ENCODE data around the gene DPP3.

The DPP3 gene

DNA sequence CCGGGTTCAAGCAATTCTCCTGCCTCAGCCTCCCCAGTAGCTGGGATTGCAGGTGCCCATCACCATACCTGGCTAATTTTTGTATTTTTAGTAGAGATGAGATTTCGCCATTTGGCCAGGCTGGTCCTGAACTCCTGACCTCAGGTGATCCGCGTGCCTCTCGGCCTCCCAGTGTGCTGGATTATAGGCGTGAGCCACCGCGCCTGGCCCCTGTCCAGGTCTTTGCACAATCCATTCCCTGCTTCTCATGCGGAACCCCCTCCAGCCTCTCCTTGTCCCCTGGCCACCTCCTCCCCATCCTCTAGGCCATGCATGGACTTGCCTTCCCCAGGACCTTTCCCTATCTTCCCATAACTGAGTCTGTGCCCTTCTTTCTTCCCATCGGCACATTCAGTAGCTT, 8.7 kb downstream of the DPP3 start:
- DNase-seq, result no peak

DNA sequence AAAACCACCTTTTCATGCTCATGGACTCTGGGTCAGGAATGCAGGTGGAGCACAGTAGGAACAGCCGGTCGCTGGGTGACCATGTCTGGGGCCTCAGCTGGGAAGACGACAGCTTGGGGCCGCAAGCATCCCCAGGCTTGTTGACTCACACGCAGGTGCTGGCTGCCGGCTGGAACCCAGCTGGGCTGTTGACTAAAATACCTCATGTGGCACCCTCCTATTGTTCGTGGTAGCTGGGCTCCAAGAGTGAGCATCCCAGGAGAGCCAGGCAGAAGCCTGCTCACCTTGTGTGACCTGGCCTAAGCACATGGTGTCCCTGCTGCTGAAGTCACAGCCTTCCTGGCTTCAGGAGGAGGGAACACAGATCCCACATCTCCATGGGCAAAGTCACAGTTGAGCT, 9.4 kb downstream of the DPP3 start:
- no peak for DNase-seq

DNA sequence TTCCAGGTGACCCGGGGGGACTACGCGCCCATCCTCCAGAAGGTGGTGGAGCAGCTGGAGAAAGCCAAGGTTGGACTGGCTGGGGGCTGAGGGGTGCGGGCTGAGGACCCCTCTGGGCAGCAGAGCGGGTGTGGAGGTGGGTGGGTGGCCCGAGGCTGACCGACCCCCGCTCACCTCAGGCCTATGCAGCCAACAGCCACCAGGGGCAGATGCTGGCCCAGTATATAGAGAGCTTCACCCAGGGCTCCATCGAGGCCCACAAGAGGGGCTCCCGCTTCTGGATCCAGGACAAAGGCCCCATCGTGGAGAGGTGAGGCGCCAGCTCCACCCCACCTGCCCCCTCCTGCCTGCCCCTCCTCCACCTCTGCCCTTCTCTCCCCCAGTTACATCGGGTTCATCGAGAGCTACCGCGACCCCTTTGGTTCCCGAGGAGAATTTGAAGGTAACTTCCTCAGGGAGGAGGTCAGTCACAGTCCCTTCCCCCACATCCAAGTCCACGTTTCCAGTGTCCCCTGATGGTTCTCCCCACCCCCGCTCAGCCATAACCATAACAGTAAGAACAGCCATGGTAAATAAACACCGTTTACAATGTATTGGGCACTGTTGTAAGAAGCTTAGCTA, 11.2 kb downstream of the DPP3 start:
- DNase-seq, result no peak

DNA sequence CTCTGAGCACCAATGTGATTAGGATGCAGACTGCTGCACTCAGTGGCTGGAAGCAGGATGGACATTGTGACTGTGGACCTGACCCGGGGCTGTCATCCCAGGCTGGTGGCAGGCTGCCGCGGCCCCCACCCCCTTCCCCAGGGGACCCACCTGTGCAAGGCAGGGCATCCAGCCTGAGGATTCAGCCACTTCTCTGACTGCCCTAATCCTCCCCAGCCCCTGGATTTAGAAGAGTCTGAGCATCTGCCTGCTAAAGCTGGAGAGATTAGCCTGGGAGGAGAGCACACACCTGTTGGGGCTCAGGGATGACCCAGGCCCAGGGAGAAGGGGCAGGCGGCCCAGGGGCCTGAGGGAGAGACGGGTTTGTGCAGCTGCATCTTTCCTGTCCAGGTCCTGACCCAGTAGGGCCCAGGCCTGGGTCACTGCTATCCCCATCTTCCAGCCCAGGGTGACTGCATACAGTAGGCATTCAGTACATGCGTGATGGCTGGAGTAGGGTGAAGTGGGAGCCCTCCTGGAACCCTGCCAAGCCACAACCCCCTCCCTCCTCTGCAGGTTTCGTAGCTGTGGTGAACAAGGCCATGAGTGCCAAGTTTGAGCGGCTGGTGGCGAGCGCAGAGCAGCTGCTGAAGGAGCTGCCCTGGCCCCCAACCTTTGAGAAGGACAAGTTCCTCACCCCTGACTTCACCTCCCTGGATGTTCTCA, 12.1 kb downstream of the DPP3 start:
- DNase-seq, result no peak

DNA sequence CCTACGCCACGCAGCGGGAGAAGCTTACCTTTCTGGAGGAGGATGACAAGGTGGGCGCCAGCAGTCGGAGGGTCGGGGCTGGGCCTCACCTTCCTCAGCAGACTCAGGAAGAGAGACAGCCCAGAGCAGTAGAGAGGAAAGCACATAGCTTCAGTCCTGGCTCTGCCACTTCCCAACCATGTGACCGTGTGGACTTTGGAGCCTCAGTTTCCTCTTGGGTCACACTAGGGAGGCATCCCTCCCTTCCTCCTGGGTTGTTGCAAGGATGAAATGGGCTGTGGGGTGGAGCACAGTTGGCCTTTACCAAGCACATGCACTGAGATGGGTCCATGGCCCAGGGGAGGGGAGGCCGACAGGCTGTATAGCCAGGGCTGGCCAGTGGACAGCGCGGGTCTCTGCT, 12.9 kb downstream of the DPP3 start:
- no peak for DNase-seq

DNA sequence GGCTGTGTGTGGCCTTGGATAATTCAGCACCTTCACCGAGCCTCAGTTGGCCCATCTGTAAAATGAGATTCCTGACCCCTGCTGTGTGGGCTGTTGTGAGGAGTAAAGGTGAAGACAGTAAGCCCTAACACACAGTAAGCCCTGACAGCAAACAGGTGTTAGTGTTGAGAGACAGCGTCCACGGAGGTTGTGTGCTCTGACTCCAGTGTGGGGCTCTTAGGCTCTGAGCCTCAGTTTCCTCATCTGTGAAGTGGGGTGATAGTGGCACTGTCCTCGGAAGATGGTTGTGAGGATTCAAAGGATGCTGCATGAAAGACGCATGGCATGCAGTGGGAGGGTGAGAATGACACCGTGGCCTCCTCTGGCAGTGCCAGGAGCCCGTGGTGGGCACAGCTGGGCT, 14.2 kb downstream of the DPP3 start:
- DNase-seq, result no peak

DNA sequence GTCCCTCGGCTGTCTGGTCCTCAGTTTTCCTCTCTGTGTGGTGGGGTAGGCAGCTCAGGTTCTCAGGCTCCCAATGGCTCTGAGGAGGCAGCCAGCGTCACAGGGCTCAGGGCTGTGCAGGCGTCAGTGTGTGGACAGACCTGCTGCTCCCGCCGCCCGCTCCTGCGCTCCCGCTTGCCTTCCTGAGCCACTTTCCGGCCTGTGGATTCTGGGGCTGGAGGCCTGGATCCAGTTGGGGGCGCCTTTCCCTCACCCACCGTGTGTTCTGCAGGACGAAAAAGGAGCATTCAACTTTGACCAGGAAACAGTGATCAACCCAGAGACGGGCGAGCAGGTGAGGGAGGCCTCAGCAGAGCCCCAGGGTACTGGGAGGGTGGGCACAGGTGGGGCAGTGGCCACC, 14.7 kb downstream of the DPP3 start:
- no peak for DNase-seq

DNA sequence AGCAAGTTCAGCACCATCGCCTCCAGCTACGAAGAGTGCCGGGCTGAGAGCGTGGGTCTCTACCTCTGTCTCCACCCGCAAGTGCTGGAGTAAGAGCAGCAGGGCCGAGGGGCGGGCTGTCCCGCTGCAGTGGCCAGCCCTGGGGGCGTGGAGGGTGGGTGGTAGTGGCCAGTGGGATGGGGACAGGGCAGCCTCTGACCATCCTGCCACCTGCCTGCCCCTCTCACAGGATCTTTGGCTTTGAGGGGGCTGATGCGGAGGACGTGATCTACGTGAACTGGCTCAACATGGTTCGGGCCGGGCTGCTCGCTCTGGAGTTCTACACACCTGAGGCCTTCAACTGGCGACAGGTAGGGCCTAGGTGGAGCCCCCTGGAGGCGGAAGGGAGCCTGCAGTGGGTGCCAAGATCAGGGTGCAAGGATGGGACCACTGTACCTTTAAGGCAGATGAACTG, 15.2 kb downstream of the DPP3 start:
- DNase-seq, result no peak

DNA sequence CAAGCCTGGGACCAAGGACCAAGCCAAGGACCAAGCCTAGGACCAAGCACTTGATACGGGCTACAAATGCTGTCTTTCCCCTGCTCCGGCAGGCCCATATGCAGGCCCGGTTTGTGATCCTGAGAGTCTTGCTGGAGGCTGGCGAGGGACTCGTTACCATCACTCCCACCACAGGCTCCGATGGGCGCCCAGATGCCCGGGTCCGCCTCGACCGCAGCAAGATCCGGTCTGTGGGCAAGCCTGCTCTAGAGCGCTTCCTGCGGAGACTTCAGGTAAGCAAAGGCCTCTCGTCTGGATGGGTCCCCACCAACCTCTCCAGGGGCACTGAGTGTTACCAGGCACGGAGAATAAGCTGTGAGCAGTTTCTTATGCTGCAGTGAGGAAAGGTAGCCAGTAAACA, 17.0 kb downstream of the DPP3 start:
- DNase-seq, result no peak

DNA sequence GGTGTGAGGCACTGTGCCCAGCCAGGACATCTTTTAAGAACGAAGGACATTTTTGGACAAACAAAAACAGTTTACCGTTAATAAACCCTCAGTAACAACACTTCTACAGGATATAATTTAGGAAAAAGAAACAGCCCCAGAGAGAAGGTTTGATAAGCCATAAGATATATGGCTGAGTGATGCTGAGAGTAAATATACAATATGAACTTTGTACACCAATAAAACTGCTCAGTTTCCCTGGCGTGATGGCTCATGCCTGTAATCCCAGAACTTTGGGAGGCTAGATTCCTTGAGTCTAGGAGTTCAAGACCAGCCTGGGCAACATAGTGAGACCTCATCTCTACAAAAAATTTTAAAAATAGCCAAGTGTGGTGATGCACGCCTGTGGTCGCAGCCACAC, 18.3 kb downstream of the DPP3 start:
- DNase-seq, result no peak

DNA sequence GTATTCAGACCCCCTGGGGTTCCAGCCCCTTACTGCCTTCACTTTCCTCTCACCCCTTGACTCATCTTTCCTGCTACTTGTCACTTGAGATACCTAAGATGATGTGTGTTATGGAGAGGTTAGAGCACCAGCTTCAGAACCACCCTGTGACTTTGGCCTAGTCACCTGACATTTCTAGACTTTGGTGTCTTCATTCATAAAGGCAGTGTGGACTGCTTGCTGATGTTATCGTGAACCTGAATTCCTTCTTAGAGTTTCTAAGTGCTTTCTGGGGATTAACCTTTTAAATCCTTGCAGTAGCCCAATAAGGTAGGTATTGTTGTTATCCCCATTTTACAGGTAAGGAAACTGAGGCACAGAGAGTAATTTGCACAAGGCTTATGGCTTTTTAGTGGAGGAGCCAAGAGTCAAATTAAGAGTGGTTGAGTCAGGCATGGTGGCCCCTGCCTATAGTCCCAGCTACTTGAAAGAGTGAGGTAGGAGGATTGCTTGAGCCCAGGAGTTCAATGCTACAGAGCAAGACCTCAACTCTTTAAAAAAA, 25.1 kb downstream of the DPP3 start:
- DNase-seq, result no peak

DNA sequence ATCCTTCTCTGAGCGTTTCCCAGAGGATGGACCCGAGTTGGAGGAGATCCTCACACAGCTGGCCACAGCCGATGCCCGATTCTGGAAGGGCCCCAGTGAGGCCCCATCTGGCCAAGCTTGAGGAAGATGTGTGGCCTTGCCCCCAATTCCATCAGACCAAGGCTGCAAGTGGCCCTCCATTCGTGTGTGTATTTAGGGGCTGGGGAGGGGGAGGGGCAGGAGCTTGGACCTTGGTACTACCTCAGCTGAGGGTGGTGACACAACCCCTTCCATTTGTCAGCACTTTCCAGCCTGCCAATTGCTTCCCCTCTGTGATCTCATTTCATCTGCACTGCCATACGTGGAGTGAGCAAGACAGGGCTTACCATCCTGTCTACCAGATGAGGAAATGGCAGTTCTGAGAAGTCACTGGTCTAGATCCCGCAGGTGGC, 28.9 kb downstream of the DPP3 start:
- no peak for DNase-seq

DNA sequence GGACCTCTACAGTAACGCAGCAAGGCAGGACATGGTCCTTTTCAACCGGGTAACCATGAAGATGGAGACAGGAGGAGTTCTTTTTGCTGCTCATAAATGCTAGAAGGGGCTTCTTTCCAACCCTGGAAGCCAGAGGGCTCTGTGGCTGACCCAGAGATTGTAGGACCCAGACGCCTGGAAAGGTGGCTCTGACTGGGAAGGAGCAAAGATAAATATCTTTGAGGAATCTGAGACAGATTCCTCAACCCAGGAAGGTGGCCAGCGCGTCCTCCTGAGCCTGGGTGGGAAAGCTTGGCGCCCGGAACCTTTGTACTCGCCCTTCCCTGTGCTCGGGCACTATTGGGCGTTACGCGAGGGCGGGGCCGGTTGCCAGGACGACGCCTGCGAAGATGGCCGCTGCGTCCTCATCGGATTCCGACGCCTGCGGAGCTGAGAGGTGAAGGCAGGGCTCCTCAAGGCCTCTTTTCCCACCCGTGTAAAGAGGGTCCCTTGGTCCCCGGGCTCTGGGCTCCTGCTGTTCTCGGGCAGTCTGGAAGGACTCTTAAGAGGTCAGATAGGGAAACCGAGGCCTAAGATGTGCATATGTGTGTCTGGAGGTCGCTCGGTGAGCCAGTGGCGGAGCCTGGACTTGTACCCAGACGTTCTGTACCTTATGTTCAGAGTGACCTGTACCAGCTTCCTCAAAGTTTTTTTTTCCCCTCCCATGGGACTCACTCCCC, 30.2 kb downstream of the DPP3 start, which contains the start of gene BBS1:
Gene BBS1 (plus strand): TSS at position 365 of the 719 bp plus-strand sequence. CDS start 25 bp downstream, at position 390.
- peak; percentile 46 to 81 (median 74) for DNase-seq

DNA sequence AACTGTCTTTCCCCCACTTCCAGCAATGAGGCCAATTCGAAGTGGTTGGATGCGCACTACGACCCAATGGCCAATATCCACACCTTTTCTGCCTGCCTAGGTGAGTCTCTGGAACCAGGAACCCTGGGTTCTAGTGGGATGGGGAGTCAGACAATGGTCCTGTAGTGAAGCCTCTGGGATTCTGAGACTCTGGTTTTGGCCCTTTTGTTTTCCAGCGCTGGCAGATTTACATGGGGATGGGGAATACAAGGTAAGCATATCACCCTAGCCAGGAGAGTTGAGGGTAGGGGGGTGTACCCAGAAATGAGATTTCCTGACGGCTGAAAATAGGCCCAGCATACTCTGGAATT, 30.7 kb downstream of the DPP3 start:
- no peak for DNase-seq

DNA sequence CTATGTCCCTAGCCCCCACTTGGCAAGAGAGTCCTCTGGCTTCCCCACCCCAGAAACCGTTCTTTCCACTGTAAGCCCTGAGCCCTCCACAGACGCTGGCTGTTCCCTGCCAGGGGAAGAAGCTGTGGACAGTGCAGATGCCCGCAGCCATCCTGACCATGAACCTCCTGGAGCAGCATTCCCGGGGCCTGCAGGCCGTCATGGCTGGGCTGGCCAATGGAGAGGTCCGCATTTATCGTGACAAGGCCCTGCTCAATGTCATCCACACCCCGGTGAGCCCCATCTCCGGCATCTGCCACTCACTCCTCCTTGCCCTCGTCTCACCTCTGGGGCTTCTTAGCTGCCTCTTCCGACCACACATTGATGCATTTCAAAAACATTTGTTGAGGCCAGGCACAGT, 43.4 kb downstream of the DPP3 start:
- DNase-seq, result no peak

DNA sequence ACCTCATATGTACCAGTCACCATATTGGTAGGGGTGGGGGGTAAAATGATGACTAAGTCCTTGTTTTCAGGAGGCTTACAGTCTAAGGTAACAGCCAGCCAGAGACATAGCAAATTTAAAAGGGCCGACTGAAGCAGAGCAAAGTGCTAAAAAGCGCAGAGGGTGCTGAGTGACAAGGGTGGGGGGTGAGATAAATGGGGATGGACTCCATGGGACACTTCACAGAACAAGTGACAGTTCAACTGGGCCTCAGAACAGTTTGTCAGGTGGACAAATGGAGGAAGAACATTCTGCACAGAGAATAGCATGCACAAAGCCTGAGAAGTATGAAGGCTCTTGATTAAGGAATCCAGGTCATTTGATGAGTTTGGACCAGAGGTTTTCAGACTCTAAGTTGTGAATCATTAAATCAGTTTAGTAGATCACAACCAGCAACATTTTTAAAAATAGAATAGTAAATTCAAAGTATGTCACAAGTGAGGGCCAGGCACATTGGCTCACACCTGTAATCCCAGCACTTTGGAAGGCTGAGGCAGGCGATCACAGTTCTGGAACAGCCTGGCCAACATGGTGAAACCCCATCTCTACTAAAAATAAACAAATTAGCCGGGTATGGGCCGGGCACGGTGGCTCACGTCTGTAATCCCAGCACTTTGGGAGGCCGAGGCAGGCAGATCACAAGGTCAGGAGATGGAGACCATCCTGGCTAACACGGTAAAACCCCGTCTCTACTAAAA, 44.2 kb downstream of the DPP3 start:
- no peak for DNase-seq

DNA sequence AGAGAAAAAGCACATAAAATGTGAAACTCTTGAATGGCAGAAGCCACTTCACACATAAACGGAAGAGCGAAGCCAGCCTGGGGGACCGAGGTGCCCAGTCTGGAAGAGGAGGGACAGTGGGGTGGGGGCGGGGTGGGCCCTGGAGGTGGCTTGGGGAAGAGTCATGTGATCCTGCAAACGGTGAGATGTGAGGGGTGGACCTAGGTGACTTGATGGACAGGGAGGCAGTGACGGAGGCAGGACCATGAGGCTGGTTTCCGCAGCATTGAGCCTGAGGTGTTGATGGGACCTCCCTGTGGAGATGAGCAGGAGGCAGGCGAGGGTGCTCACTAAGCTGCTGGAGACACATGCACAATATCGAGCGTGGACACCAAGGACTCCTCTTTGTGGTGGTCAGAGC, 48.8 kb downstream of the DPP3 start:
- DNase-seq, result no peak

DNA sequence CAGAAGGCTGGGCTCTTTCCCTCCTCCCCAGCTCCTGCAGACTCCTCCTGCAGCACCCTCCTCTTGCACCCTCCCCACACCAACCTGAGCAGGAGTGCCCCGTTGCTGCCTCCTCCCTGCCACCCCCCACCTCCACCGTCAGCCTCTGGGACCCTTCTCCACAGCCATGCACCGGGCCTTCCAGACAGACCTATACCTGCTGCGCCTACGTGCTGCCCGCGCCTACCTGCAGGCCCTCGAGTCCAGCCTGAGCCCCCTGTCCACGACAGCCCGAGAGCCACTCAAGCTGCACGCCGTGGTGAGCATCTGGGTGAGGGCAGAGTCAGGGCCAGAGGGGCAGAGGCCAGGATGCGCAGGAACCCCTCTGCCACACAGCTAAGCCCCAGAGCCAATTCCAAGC, 49.4 kb downstream of the DPP3 start:
- DNase-seq, result no peak

DNA sequence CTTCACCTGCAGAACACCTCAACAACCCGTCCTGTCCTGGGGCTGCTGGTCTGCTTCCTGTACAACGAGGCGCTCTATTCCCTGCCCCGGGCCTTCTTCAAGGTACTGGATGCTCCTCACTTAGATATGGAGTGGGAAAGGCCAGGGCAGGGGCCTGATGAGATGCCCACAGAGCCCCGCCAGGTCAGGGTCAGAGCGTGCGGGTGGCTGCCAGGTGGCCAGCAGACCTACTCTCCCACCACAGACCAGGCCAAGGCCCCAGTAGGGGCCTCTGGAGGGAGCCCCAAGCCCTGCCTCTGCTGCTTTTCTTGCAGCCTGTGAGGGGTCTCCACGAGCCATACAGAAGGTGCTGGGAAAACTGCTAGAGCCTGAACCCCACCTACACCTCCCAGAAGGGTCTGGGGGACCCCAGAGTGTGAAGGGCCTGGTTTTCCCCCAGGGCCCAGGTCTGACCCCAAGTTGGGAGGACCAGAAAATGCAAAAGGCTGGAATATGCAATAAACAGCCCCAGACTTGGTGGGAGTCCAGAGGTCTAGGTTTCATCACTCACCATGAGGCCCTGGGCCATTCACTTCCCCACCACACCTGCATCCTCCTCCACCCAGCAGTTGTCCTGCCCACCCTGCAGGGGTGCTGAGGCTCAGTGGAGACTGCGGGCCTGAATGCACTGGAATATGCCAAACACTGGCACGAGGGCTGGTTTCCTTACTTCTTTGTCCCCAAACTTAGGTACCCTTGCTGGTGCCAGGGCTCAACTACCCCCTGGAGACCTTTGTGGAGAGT, 50.9 kb downstream of the DPP3 start:
- DNase-seq, result no peak

DNA sequence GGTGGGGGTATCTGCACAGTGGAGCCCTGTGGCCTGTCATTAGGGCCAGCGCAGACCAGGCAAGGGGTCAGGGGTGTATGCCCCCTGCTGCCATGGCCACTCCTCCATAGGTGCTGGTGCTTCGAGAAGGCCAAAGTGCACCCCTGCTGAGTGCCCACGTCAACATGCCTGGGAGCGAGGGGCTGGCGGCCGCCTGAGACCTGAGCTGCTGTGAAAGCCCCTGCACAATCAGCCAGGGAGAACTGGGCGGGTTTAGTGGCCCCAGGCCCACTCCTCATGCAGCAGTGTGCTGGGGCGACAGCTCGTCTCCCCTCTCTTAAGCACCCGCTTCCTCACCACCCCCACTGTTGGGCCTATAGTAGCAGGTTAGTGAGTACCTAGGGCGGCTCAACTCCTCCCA, 51.6 kb downstream of the DPP3 start:
- no peak for DNase-seq

DNA sequence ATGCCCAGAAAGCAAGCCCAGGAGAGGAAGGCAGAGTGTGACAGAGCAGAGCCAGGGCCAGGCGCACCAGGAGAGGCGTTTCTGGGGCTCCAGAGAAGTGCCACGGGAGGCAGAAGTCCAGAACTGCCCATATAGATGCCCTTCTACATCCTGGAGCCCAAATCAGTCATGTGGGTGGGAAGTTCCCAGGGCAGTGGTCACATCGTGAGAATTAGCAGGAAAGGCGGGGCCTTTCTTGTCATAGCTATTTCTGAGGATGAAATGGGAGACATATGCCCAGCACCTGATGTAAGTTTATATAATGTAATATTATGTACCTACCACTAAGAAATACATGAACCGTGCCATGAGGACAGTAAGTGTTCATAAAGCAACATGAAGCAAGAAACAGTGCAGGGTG, 52.5 kb downstream of the DPP3 start:
- DNase-seq, result no peak

DNA sequence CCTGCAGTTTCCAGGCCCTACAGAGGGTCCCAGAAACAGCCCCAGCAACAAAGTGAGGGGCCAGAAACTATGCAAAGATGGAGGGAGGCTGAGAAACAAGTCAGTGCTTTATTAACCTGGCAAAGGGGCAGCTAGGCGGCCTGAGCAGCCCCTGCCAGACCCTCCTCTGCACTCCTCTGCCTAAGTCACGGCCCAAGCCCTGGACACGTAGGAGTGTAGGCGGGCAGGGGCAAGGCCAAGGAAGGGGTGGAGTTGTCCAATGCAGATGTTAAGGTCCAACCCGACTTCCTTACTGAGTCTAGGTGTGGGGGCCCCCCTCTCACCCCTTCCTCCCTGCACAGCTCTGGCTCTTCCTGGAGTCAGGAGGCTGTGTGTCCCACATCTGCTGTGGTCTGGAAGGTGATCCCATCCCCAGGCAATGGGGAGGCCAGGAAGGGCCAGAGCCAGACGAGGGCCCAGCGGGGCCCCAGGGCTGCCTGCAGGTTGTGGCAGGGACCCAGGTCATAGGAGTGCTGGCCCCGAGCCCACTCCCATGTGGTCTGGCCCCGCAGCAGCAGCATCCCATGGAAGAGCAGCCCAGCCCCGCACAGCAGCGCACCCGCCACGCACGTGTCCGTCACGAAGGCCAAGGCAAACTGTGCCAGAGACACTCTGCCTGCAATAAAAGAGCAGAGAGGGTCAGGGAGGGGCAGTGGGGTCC, 59.1 kb downstream of the DPP3 start:
- no peak for DNase-seq

Measured in T-helper 2 cell (primary cell).